GM13976 (cell line): ENCODE measurements around the gene SLC17A9.
A peak's percentile ranks its signal among the peaks of the same experiment; 100 is the strongest.

Source experiments
- DNase-seq: peaks from one replicate; pipeline ENCODE4 v3.0.0; 2012; ENCODE audit warnings: low spot score
- CTCF ChIP-seq: IDR thresholded peaks from 2 replicates; pipeline ENCODE4 v1.5.1; 2012; ENCODE audit warnings: borderline replicate concordance, mild to moderate bottlenecking; ENCODE audit not compliant: insufficient read depth; ENCODE audit errors: extremely low read depth, missing control alignments, control extremely low read depth
- in situ Hi-C: fragments of 300-500 bp; cut with MboI; formaldehyde crosslinking; loops from one replicate; pipeline ENCODE4 v1.12.0; 2022; ENCODE audit warnings: low sequenced_read_pairs, mixed read lengths, inconsistent platforms; ENCODE audit not compliant: unreplicated experiment

Gene SLC17A9

GRCh38 chr20:63014287-63014686 lies 61.8 kb downstream of the SLC17A9 start:
- no peak for TF ChIP-seq CTCF
- in situ Hi-C loops = no loop called here
- DNase-seq = no peak

GRCh38 chr20:63014710-63015109 lies 62.2 kb downstream of the SLC17A9 start:
- DNase-seq = peak; percentile 66
- in situ Hi-C loops = no loop called here
- TF ChIP-seq CTCF = no peak

- DNase-seq = no peak
- no peak for TF ChIP-seq CTCF
- in situ Hi-C loops = no loop called here
Observed at GRCh38 chr20:63015147-63015661, 62.7 kb downstream of the SLC17A9 start.

- no peak for TF ChIP-seq CTCF
- DNase-seq = no peak
- in situ Hi-C loops = no loop called here
Observed at GRCh38 chr20:63015662-63016361, 63.3 kb downstream of the SLC17A9 start.

- in situ Hi-C loops = no loop called here
- no peak for TF ChIP-seq CTCF
- DNase-seq = no peak
Observed at GRCh38 chr20:63016514-63017075, 64.1 kb downstream of the SLC17A9 start.

- in situ Hi-C loops = no loop called here
- DNase-seq = no peak
- no peak for TF ChIP-seq CTCF
Observed at GRCh38 chr20:63017076-63017825, 64.7 kb downstream of the SLC17A9 start.
